GM12878 (cell line): ENCODE data around the gene CYP4F8. TPM values are rescaled to one million over a fixed set of nuclear protein-coding genes. Genes with fewer than 3 reads are reported as not detected.

Experiments
- ATAC-seq: fragments of 200-7000 bp; cut with Tn5 transposase; 3 replicates; pipeline ENCODE4 v1.9.1; 2020; ENCODE audit warnings: mild to moderate bottlenecking, moderate library complexity
- BruUV-seq: library from RNA; stranded (reverse); fragments of 400-500 nt; replicated peaks from 2 replicates; lab custom pipeline; 2021; lab: Mats Ljungman, UMichigan
- CTCF ChIA-PET: fragments of 300-600 bp; sonication (Branson Sonifier 250); formaldehyde crosslinking; extraction: SDS; loops from one replicate; lab custom pipeline; 2021; ENCODE audit warnings: inconsistent platforms; lab: Yijun Ruan, JAX
- POLR2A ChIA-PET: fragments of 350-600 bp; formaldehyde crosslinking; extraction: SDS; loops from one replicate; lab custom pipeline; 2021; ENCODE audit warnings: inconsistent platforms; lab: Charles Lee
- RAD21 ChIA-PET: fragments of 300-600 bp; sonication (Branson Sonifier 250); formaldehyde crosslinking; loops from one replicate; lab custom pipeline; 2023; ENCODE audit warnings: antibody characterized with exemption; ENCODE audit not compliant: unreplicated experiment; lab: Charles Lee
- SMC1A ChIA-PET: fragments of 300-600 bp; sonication (Branson Sonifier 250); formaldehyde crosslinking; loops from one replicate; lab custom pipeline; 2023; ENCODE audit not compliant: unreplicated experiment, uncharacterized antibody; lab: Charles Lee
- DNase-seq: peaks from one replicate; pipeline ENCODE4 v3.0.0-alpha.2; 2011; ENCODE audit warnings: low read depth, low spot score
- FAIRE-seq: peaks from 3 replicates; lab custom pipeline; 2011; peaks lifted over from hg19 to GRCh38; lab: Jason Lieb, UNC
- H2AFZ ChIP-seq: 2 replicates; pipeline ENCODE4 v1.6.0; 2011; ENCODE audit warnings: low read depth, low read length, control low read depth; ENCODE audit not compliant: control insufficient read depth
- H3K27ac ChIP-seq: 2 replicates; pipeline ENCODE4 v1.5.1; 2011; ENCODE audit warnings: control low read depth; ENCODE audit not compliant: control insufficient read depth, insufficient read depth
- H3K27me3 ChIP-seq, 2 experiments: replicated peaks in 1 of 2; 2 replicates each; pipeline versions ENCODE4 v1.6.0 to v1.6.1; 2011; ENCODE audit warnings: low read length in 1 of 2; ENCODE audit not compliant: control insufficient read depth in 2 of 2, insufficient read depth in 2 of 2
- H3K36me3 ChIP-seq, 2 experiments: 2 replicates each; pipeline ENCODE4 v1.5.1; 2011; ENCODE audit warnings: low read length in 1 of 2; ENCODE audit not compliant: control insufficient read depth in 2 of 2, insufficient read depth in 2 of 2
- H3K4me1 ChIP-seq: 2 replicates; pipeline ENCODE4 v1.6.1; 2011; ENCODE audit warnings: mild to moderate bottlenecking, low read length, moderate library complexity, mixed read lengths; ENCODE audit not compliant: control insufficient read depth, insufficient read depth
- H3K4me2 ChIP-seq: 2 replicates; pipeline ENCODE4 v1.6.0; 2011; ENCODE audit warnings: control low read depth; ENCODE audit not compliant: control insufficient read depth, insufficient read depth
- H3K4me3 ChIP-seq: fragments of 200-600 bp; sonication (generic); 2 replicates; pipeline ENCODE4 v1.5.1; 2016
- H3K79me2 ChIP-seq: 2 replicates; pipeline ENCODE4 v1.6.0; 2011; ENCODE audit warnings: low read length; ENCODE audit not compliant: control insufficient read depth, insufficient read depth
- H3K9ac ChIP-seq: 2 replicates; pipeline ENCODE4 v1.8.0; 2011; ENCODE audit warnings: low read length, control low read depth, mixed read lengths; ENCODE audit not compliant: control insufficient read depth, insufficient read depth
- H3K9me3 ChIP-seq: replicated peaks from 3 replicates; pipeline ENCODE4 v1.5.1; 2011; ENCODE audit warnings: mild to moderate bottlenecking, low read length; ENCODE audit not compliant: control insufficient read depth, insufficient read depth
- H4K20me1 ChIP-seq: 2 replicates; pipeline ENCODE4 v1.6.0; 2011; ENCODE audit not compliant: control insufficient read depth, insufficient read depth
- ESRRA ChIP-seq: IDR thresholded peaks from 2 replicates; pipeline ENCODE4 v1.6.1; 2012; ENCODE audit warnings: mild to moderate bottlenecking, low read length, improper control_type of control experiment
- KAT2A ChIP-seq: conservative IDR thresholded peaks from 2 replicates; pipeline ENCODE4 v1.6.1; 2011; ENCODE audit warnings: low read depth, low read length; ENCODE audit not compliant: control insufficient read depth
- KLF5 ChIP-seq: fragments of 450-650 bp; IDR thresholded peaks from 2 replicates; pipeline ENCODE4 v1.6.1; 2014; ENCODE audit warnings: mild to moderate bottlenecking; ENCODE audit not compliant: partially characterized antibody
- NR2C2 ChIP-seq: IDR thresholded peaks from 2 replicates; pipeline ENCODE4 v1.6.1; 2011; ENCODE audit warnings: borderline replicate concordance, low read depth; ENCODE audit not compliant: control insufficient read depth, insufficient read length
- POLR2AphosphoS2 ChIP-seq: IDR thresholded peaks from 2 replicates; pipeline ENCODE4 v1.6.1; 2011; ENCODE audit warnings: low read depth, mild to moderate bottlenecking, low read length, improper control_type of control experiment, moderate library complexity
- RBBP5 ChIP-seq: fragments of 200-600 bp; sonication (generic); conservative IDR thresholded peaks from 2 replicates; pipeline ENCODE4 v1.6.1; 2016
- SP1 ChIP-seq: IDR thresholded peaks from one replicate; pipeline ENCODE4 v1.6.1; 2011; ENCODE audit warnings: low read depth, low read length
- TCF12 ChIP-seq: IDR thresholded peaks from 2 replicates; pipeline ENCODE4 v1.6.1; 2011; ENCODE audit warnings: low read depth, mild to moderate bottlenecking, low read length
- ZNF24 ChIP-seq: fragments of 450-650 bp; IDR thresholded peaks from 2 replicates; pipeline ENCODE4 v1.6.1; 2017; ENCODE audit warnings: antibody characterized with exemption, mild to moderate bottlenecking
- WGBS: methylation state at CpG from one replicate; pipeline ENCODE4 v1.1.6; 2016; ENCODE audit warnings: low lambda C conversion rate; ENCODE audit not compliant: insufficient replicate concordance, insufficient coverage; ENCODE audit errors: missing lambda C conversion rate; 5-methylcytosine and 5-hydroxymethylcytosine counted together
- in situ Hi-C: fragments of 300-500 bp; cut with MboI; formaldehyde crosslinking; loops from 9 replicates; pipeline ENCODE4 v1.14.3; 2018; ENCODE audit warnings: mixed read lengths
- intact Hi-C: fragments of 100-400 bp; cut with micrococcal nuclease; formaldehyde crosslinking; loops from one replicate; pipeline ENCODE4 v1.14.2; 2022; ENCODE audit not compliant: unreplicated experiment
- polyA plus RNA-seq, 11 experiments: library from polyadenylated mRNA; depleted of rRNA in 4 of 11; unstranded in 6 of 11; stranded (reverse) in 5 of 11; fragments of >200 nt; fragmentation: Nextera tagmentation in 4 of 11; fragmentation: Illumina TruSeq in 1 of 11; extraction: Ambion mirVana in 4 of 11; extraction: Trizol in 1 of 11; gene quantifications; 1 replicate in 1 of 11; 2 replicates in 10 of 11; pipeline versions ENCODE4 v1.2.1 to v1.2.3, GENCODE V29; 2011 to 2016; ENCODE audit warnings: inconsistent platforms in 2 of 11, missing spikeins in 2 of 11, low read depth in 1 of 11
- total RNA-seq, 4 experiments: library from RNA; depleted of rRNA in 3 of 4; stranded (reverse); fragments of >200 nt in 3 of 4; fragmentation: Illumina TruSeq in 1 of 4; extraction: Trizol in 1 of 4; gene quantifications; 2 replicates each; pipeline versions ENCODE4 v1.2.1 to v1.2.3, GENCODE V29; 2013 to 2021
- TF ChIP-seq, protein P1 (sequence below): IDR thresholded peaks from 2 replicates; pipeline ENCODE4 v1.6.1; 2011; ENCODE audit warnings: borderline replicate concordance, low read depth, mild to moderate bottlenecking, moderate library complexity, mixed read lengths, low read length; ENCODE audit not compliant: insufficient read depth; ENCODE audit errors: extremely low read length
- TF ChIP-seq, protein P2 (sequence below): IDR thresholded peaks from 2 replicates; pipeline ENCODE4 v1.6.1; 2012; ENCODE audit warnings: low read depth, low read length, improper control_type of control experiment
- TF ChIP-seq, protein P3 (sequence below): fragments of 450-650 bp; formaldehyde crosslinking; IDR thresholded peaks from 2 replicates; pipeline ENCODE4 v1.5.0; 2022; ENCODE audit warnings: mild to moderate bottlenecking, missing genetic modification characterization
- TF ChIP-seq, protein P4 (sequence below): fragments of 450-650 bp; IDR thresholded peaks from 2 replicates; pipeline ENCODE4 v1.6.1; 2017; ENCODE audit warnings: mild to moderate bottlenecking
- TF ChIP-seq, protein P5 (sequence below): IDR thresholded peaks from 2 replicates; pipeline ENCODE4 v1.6.1; 2011; ENCODE audit warnings: mild to moderate bottlenecking, low read depth, low read length, moderate library complexity; ENCODE audit not compliant: insufficient replicate concordance

Gene CYP4F8
- total and polyA plus RNA-seq, 10 of the 15 experiments (the other 5 are each of a cell fraction or from before 2014, with no cell fraction given): not detected

DNA sequence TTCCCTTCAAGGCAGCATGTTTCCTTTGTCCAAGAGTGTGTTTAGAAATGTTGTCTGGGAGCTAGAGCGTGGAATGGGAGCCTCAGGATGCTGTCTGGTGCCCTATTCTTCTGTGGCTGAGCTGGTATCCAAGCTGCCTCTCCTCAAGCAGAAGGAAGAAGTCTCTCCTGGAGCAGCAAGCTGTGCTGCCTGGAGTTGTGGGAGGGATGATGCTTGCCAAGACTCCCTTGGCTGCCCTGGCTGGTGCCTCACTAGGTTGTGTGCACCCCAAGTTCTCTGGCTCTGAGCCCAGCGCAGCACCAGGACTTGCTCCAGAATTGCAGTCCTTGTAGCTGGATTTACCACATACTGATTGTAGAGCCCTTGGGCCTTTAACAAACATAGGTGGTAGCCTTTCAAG lies 21.0 kb downstream of the CYP4F8 start:
- H3K27ac ChIP-seq: no peak overlapping the region
- in situ Hi-C loops: loop anchor here (25.0 kb wide), 1 partner anchor 751 kb away; no protein-coding TSS in a partner anchor
- H3K4me2 ChIP-seq: no peak overlapping the region
- POLR2A ChIA-PET: no interaction called here
- no peaks in the 10 kb centered on the region for H3K79me2 ChIP-seq
- DNase-seq: no peak
- no peak overlapping the region for H3K4me3 ChIP-seq
- TF ChIP-seq KLF5: no peak
- TF ChIP-seq, protein P1, sequence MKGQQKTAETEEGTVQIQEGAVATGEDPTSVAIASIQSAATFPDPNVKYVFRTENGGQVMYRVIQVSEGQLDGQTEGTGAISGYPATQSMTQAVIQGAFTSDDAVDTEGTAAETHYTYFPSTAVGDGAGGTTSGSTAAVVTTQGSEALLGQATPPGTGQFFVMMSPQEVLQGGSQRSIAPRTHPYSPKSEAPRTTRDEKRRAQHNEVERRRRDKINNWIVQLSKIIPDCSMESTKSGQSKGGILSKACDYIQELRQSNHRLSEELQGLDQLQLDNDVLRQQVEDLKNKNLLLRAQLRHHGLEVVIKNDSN: no peak
- no peak for TF ChIP-seq RBBP5
- TF ChIP-seq, protein P2, sequence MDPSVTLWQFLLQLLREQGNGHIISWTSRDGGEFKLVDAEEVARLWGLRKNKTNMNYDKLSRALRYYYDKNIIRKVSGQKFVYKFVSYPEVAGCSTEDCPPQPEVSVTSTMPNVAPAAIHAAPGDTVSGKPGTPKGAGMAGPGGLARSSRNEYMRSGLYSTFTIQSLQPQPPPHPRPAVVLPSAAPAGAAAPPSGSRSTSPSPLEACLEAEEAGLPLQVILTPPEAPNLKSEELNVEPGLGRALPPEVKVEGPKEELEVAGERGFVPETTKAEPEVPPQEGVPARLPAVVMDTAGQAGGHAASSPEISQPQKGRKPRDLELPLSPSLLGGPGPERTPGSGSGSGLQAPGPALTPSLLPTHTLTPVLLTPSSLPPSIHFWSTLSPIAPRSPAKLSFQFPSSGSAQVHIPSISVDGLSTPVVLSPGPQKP: no peak
- TF ChIP-seq ESRRA: no peak
- TF ChIP-seq, protein P3, sequence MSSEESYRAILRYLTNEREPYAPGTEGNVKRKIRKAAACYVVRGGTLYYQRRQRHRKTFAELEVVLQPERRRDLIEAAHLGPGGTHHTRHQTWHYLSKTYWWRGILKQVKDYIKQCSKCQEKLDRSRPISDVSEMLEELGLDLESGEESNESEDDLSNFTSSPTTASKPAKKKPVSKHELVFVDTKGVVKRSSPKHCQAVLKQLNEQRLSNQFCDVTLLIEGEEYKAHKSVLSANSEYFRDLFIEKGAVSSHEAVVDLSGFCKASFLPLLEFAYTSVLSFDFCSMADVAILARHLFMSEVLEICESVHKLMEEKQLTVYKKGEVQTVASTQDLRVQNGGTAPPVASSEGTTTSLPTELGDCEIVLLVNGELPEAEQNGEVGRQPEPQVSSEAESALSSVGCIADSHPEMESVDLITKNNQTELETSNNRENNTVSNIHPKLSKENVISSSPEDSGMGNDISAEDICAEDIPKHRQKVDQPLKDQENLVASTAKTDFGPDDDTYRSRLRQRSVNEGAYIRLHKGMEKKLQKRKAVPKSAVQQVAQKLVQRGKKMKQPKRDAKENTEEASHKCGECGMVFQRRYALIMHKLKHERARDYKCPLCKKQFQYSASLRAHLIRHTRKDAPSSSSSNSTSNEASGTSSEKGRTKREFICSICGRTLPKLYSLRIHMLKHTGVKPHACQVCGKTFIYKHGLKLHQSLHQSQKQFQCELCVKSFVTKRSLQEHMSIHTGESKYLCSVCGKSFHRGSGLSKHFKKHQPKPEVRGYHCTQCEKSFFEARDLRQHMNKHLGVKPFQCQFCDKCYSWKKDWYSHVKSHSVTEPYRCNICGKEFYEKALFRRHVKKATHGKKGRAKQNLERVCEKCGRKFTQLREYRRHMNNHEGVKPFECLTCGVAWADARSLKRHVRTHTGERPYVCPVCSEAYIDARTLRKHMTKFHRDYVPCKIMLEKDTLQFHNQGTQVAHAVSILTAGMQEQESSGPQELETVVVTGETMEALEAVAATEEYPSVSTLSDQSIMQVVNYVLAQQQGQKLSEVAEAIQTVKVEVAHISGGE (CRISPR knock-in tag): no peak
- TF ChIP-seq NR2C2: no peak
- TF ChIP-seq SP1: no peak
- TF ChIP-seq, protein P4, sequence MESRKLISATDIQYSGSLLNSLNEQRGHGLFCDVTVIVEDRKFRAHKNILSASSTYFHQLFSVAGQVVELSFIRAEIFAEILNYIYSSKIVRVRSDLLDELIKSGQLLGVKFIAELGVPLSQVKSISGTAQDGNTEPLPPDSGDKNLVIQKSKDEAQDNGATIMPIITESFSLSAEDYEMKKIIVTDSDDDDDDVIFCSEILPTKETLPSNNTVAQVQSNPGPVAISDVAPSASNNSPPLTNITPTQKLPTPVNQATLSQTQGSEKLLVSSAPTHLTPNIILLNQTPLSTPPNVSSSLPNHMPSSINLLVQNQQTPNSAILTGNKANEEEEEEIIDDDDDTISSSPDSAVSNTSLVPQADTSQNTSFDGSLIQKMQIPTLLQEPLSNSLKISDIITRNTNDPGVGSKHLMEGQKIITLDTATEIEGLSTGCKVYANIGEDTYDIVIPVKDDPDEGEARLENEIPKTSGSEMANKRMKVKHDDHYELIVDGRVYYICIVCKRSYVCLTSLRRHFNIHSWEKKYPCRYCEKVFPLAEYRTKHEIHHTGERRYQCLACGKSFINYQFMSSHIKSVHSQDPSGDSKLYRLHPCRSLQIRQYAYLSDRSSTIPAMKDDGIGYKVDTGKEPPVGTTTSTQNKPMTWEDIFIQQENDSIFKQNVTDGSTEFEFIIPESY: no peak
- no peak for TF ChIP-seq KAT2A
- TF ChIP-seq, protein P5, sequence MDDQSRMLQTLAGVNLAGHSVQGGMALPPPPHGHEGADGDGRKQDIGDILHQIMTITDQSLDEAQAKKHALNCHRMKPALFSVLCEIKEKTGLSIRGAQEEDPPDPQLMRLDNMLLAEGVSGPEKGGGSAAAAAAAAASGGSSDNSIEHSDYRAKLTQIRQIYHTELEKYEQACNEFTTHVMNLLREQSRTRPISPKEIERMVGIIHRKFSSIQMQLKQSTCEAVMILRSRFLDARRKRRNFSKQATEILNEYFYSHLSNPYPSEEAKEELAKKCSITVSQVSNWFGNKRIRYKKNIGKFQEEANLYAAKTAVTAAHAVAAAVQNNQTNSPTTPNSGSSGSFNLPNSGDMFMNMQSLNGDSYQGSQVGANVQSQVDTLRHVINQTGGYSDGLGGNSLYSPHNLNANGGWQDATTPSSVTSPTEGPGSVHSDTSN: no peak
- no peak for TF ChIP-seq TCF12
- no peak for TF ChIP-seq POLR2AphosphoS2
- TF ChIP-seq ZNF24: no peak
- TF ChIP-seq, all 136 proteins: peak for 0
- ATAC-seq: no peak
- RAD21 ChIA-PET: interaction anchor here (0.6 kb wide), 1 partner anchor 80 kb away, joined by 3 read pairs; no protein-coding TSS in a partner anchor
- Histone ChIP-seq H3K9ac (no peak overlapping the region), H3K9me3 (no peaks in the 10 kb centered on the region), H3K4me1 (no peaks in the 10 kb centered on the region), H4K20me1 (no peaks in the 10 kb centered on the region), H3K36me3 (no peaks in the 10 kb centered on the region), H2AFZ (no peak overlapping the region), H3K27me3 (peaks cover 0 to 1% of the 10 kb centered on the region in 2 experiments; a peak in 2 of 4 replicates)
- BruUV-seq: no TSS peak
- 50% methylated on average over 2 of the region's 2 CpGs for WGBS
- intact Hi-C loops: no loop called here
- no peak for FAIRE-seq
- CTCF ChIA-PET: interaction anchor here (0.6 kb wide), 1 partner anchor 580 kb away, joined by 3 read pairs; no protein-coding TSS in a partner anchor
- SMC1A ChIA-PET: no interaction called here
